AG09319 (cell line): ENCODE results near the gene TRPM2.

ENCODE experiments used
- DNase-seq: peaks from one replicate; pipeline ENCODE4 v3.0.0-alpha.2; 2010; ENCODE audit warnings: low read depth; ENCODE audit errors: extremely low read depth
- TF ChIP-seq, protein P1 (sequence below): IDR thresholded peaks from 2 replicates; pipeline ENCODE4 v1.5.1; 2011; ENCODE audit warnings: low read depth, mild to moderate bottlenecking, inconsistent platforms, low read length, moderate library complexity

The TRPM2 gene

GRCh38 chr21:44378646-44379514 is 25.5 kb downstream of the TRPM2 start:
- TF ChIP-seq, protein P1, sequence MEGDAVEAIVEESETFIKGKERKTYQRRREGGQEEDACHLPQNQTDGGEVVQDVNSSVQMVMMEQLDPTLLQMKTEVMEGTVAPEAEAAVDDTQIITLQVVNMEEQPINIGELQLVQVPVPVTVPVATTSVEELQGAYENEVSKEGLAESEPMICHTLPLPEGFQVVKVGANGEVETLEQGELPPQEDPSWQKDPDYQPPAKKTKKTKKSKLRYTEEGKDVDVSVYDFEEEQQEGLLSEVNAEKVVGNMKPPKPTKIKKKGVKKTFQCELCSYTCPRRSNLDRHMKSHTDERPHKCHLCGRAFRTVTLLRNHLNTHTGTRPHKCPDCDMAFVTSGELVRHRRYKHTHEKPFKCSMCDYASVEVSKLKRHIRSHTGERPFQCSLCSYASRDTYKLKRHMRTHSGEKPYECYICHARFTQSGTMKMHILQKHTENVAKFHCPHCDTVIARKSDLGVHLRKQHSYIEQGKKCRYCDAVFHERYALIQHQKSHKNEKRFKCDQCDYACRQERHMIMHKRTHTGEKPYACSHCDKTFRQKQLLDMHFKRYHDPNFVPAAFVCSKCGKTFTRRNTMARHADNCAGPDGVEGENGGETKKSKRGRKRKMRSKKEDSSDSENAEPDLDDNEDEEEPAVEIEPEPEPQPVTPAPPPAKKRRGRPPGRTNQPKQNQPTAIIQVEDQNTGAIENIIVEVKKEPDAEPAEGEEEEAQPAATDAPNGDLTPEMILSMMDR: no peak
- no peak for DNase-seq

GRCh38 chr21:44379515-44379848 is 26.1 kb downstream of the TRPM2 start:
- TF ChIP-seq, protein P1: no peak
- DNase-seq: no peak

DNA sequence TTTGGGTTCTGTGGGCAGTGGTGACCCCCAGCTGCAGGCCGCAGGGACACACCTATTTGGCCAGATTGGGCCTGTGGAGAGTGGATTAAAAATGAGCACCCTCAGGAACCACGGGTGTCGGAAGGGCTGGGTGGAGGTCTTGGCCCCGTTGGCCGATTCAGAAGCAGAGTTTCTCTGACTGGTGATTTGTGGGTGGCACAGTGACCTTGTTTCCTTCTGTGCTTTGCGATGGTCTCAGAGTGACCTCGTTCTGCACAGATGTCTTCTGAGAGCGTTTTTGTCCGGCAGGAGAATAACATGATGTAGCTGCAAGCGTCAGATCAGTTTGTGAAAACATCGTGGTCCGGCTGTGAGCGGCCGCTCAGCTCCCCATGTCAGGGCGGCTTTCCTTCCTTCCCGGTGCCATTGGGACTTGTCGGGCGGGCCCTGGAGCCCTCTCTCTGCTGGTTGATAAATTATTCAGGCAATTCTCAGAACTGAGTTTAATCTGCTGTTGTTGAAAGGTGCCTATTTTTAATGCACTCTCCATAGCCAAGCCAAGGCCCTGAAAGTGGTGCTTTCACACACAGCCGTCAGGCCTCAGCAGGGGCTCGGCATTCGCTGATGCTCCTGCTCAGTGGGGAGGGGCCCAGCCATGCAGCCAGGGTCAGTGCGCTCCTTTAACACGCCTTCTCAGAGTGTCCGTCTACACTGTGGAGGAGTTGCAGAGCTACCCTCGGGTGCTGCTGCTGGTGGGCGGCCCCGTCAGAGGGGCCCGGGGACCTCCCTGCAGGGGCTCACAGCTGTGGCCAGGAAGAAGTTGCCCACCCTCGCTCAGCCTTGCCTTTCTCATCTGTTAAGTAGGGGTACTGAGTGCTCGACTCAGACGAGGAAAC is 26.8 kb downstream of the TRPM2 start:
- no peak for DNase-seq
- TF ChIP-seq, protein P1: no peak

DNA sequence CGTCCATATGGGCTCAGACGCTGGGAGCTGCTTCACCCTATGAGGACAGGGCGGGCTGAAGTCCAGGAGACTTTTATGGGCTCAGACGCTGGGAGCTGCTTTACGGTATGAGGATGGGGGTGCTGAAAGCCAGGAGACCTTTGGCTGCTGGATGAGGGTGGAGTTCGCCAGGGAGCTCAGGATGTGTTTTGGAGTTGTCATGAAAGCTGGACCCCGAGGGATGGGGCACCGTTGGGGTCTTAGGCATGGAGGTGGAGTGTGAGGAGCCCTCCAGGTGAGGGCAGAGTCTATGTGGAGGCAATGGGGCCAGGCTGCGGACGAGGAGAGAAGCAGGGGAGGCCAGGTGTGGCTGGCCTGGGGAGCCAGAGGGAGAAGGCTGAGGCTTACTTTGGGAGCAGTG is 27.5 kb downstream of the TRPM2 start:
- TF ChIP-seq, protein P1: no peak
- DNase-seq: no peak

DNA sequence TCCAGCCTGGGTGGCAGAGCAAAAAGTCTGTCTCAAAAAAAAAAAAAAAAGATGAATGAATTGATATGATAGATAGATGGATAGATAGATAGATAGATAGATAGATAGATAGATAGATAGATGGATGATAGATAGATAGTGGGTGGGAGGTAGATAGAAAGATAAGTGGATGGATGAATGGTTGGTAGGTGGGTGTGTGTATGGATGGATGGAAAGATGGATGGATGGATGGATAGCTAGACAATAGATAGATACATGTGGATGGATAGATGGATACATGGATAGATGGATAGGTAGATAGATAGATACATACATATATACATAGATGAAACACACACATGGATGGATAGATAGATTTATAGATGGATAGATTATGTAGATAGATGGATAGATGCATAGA is 28.5 kb downstream of the TRPM2 start:
- TF ChIP-seq, protein P1: no peak
- DNase-seq: no peak

DNA sequence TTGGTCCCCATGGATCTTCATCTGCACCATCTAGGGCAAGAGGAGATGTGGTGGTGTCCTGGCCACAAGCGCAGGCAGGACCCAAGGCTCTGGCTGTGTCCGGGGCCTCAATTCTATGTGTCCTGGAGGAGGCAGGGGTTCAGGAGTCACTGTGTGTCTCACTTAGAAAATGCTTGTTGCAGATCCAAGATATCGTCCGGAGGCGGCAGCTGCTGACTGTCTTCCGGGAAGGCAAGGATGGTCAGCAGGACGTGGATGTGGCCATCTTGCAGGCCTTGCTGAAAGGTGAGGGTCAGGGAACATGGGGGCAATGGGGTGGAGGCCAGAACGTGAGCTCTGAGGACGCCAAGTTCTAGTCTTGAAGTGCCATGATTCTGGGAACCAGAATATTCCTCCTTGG is 29.1 kb downstream of the TRPM2 start:
- no peak for DNase-seq
- TF ChIP-seq, protein P1: no peak

DNA sequence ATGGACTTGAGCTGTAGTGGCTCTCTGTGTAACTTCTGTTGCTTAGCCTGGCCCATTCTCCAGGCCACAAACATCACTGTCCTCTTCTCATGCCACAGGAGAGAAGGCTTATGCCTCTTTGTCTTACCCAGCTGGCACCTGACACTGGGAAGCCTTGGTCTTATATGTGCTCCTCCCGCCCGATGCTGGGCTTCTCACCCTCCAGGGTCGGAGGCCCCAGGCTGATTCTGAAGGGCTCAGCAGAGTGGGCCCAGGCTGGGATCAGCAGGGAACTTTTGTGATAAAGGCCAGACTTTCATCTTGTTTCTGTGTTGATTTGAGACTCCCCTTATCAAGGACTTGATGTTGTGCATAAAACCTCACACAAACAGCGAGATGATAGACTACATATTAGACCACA is 29.8 kb downstream of the TRPM2 start:
- TF ChIP-seq, protein P1: no peak
- no peak for DNase-seq
